Effector CD8-positive, alpha-beta T cell (primary cell): ENCODE results near the gene DLG2.

Source experiments
- DNase-seq: peaks from one replicate; lab custom pipeline; 2025; lab: John Stamatoyannopoulos, UW

The DLG2 gene

DNA sequence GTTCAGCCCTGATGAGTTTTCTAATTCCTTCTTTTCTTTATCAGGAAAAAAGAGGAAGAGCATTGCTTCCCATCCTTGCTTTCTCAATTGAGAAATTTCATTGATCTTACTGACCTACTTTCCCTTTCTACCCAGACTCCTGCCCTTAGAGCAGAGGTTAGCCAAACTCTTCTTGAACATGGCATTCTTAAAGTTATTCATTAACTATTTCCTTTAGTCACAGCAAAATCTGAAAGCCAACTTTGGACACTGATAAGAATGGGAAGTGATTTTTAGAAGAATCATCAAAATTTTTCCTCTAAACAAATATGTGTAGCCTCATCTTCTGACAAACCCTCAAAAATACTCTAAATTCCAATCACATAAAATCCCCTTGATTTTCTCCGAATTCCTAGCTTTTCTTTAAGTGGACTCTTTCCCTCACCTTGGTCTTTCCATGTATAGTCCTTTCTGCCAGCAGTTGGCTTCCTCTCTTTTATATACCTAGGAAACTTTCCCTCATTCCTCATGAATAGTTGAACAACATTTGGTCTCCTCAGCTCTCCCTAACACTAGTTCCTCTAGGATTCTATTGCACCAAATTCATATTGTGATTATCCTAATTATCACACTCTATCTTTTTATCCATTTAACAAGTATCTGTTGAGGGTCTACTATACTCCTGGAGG, 1774.2 kb downstream of the DLG2 start:
- DNase-seq, result no peak

DNA sequence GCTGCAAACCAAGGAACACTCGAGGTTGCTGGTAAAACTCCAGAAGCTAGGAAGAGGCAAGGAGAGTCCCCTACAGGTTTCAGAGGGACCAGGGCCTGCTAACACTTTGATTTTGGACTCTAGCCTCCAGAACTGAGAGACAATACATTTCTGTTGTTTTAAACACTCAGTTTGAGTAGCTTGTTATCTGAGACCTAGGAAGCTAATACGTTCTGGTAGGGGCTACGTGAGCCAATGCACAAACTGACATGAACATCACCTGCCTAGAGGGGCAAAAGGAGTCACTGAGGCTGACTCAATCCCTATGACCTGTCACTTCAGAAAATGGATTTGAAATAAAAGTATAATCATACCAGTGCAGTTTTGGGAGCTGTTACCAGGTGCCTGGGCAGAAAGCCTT, 1775.1 kb downstream of the DLG2 start:
- DNase-seq, result no peak

DNA sequence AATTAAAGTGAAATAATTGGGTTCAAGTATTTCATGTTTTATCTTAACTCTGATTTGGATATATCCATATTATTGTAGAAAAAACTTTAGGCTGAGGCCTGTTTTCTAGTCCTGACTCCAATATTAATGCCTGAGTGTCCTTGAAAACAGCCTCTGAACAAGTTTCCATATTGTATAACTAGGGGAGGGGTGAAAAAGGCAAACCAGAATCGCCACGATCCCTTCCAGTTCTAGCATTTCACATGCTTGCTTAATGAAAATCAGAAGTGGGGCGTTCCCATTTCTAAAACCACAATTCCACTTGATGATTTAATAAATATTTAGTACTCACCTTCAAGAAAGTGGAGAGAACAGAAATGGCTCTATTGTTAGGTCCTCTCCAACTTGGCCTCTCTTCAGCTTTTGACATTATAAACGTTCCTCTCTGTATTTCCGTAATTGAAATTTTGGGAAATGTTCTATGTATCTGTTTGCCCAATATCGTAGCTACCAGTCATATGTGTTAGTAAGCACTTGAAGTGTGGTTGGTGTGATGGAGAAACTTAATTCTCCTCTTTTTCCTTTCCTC, 1779.6 kb downstream of the DLG2 start:
- no peak for DNase-seq

DNA sequence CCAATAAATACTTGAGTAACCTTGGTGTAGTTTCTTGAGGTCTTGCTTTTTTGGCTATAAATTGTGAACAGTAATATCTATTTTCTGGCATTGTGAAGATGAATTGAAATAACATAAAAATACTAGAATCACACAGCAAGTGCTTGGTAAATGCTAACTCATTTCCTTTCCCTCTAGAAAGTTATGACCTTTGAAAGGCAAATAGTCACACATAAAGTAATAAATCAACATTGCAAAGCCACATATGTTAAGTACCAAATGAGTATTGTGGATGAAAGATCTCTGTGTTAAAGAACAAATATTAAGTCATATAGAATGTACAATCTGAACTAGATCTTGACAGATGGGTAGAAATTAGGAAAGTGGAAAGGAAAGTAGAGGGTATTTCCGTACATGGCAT, 1781.3 kb downstream of the DLG2 start:
- no peak for DNase-seq

- no peak for DNase-seq
Measured at GRCh38 chr11:83840326-83840725, 1786.8 kb downstream of the DLG2 start.

DNA sequence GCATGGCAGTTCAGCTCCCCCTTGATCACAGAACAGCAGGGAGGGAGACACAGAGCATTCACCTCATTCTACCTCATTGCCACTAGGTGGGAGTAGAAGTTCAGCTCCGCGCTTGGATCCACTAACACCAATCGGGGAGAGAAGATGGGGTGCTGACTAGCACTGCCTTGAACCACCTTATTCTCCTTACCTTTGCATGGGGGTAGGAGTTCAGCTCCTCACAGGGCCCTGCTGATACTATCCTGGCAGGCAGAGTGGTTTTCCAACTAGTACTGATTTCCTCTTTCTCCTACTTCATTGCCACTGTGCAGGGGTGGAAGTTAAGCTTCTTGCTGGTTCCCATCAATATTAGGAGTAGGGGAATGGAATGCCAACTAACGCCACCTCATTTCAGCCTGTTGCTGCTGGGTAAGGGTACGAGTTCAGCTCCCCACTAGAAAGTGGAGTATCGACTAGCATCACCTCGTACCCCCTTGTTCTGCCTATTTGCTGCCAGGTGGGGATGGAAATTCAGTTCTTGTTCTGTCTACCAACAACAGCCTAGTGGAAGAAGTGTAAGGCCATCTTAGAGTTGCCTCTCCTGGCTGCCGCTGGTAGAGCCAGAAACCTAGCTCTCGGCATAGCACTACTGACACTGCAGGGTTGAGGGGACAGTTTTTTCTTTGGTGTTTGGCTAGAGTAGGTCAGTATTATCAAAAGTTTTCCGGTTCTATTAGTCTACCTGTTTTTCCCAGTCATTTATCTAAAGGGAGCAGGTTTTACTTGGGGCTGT, 1790.1 kb downstream of the DLG2 start:
- no peak for DNase-seq

GRCh38 chr11:83836065-83836464, 1791.1 kb downstream of the DLG2 start:
- DNase-seq, result no peak

DNA sequence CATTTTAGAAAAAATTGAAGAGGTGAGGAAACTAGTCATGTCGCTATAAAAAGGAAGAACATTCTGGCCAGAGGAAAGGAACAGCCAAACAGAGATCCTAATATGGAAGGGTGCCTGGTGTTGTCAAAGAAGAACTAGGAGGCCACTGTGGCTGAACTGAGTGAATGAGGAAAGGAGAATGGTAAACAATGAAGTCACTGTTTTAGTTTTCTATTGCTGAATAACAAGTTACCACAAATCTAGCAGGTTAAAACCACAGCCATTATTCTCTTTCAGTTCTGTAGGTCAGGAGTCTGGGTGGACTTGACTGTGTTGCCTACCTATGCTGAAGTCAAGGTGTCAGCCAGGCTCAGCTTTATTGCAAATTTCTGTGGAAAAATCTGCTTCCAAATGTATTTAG, 1791.7 kb downstream of the DLG2 start:
- no peak for DNase-seq

DNA sequence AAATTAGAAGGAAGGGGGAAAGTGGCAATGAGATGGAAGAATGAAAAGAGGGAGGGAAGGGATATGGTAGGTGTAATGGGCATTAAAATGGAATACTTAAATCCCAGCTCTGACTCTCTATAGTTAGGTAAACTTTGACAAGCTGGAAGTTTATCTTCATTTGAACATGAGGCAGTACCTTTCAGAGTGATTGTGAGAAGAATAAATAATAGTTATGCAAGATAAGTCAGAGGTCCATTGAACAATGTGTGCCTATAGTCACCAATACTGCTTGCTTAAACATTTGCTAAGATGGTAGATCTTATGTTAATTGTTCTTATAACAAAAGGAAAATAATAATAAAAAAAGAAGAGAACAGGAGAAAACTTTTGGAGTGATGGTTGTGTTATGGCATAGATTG, 1795.2 kb downstream of the DLG2 start:
- DNase-seq, result no peak

DNA sequence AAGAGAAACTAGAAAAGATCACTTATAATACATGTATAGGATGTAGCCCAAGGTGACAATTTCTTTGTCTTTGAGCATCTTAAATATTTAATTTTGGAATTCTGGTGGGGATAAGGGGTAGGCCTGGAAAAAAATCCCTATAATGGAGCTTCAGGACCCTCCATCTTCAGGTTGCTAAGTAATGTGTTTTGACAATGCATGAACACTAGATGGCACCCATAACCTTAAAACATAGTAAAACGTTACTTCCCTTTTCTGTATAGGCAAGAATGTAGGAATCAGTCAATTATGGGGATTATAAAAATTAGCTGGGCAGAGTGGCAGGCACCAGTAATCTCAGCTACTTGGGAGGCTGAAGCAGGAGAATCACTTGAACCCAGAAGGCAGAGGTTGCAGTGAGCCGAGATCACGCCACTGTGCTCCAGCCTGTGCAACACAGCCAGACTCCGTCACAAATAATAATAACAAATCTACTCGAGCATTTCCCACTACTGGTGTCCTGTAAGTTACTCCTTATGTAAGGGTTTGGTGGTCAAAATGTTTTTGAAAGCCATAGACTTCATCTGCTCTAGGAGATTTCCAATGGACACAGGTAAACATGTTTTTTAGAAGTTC, 1799.1 kb downstream of the DLG2 start:
- DNase-seq, result no peak

GRCh38 chr11:83827520-83827919, 1799.6 kb downstream of the DLG2 start:
- DNase-seq, result no peak

DNA sequence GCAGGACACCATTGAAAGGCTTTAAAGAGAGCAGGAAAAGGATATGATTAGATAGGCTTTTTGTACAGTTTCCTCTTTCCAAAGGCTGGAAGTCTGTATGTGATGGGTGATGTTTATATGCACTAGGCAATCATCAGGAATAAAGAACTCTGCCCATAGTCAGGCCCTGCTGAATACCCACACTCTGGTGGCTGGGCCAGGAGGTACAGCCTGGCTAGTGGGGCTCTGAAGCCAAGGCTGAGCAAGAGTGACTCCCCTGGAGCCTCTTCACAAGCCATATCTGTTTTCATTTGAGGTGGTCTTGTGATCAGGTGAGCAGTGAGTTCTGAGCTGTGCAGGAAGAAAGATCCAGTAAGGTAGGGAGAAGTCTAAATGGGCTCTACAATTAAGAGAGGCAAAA, 1801.1 kb downstream of the DLG2 start:
- no peak for DNase-seq

GRCh38 chr11:83823461-83824025, 1803.6 kb downstream of the DLG2 start:
- DNase-seq, result no peak

GRCh38 chr11:83819931-83820549, 1807.1 kb downstream of the DLG2 start:
- DNase-seq, result no peak

DNA sequence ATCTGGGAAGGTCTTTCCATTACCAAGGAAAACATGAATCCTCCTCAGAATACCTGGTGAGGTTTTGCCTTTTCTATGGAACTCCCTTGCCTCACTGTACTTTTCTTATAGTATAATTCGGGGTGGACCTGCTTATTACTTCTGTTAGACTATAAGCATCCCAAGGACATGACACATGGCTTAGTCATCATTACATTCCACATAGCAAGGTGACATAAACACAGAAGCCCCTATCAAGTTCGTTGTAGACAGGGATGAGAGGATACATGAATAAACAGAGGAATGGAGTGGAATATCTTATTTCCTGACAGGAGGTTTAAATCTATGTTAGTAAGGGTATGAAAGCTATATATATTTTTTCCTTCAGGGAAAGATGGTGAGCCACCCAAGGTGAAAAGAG, 1808.8 kb downstream of the DLG2 start:
- no peak for DNase-seq

GRCh38 chr11:83816572-83817187, 1810.5 kb downstream of the DLG2 start:
- DNase-seq, result no peak

DNA sequence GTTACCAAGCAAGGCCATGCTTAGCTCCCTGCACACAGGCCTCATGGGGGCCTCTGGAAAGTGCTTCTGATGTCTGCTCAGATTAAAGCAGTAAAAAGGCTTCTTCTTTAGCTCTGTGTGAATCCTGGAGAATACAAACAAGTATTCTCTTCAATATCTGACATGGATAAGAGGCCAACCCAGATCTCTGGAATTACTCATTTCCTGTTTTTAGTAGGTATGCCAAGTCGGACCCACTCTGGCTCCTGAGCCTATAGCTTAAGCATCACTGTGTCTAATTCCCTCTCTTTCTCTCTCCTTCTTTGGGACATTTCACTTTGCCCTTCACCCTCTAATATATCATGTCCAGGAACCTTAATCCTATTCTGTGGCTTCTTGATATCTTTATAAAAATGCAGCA, 1811.4 kb downstream of the DLG2 start:
- DNase-seq, result no peak

GRCh38 chr11:83813296-83813695, 1813.8 kb downstream of the DLG2 start:
- no peak for DNase-seq

- DNase-seq, result no peak
Measured at GRCh38 chr11:83809274-83809673, 1817.9 kb downstream of the DLG2 start.

- DNase-seq, result no peak
Measured at GRCh38 chr11:83801799-83802198, 1825.3 kb downstream of the DLG2 start.

DNA sequence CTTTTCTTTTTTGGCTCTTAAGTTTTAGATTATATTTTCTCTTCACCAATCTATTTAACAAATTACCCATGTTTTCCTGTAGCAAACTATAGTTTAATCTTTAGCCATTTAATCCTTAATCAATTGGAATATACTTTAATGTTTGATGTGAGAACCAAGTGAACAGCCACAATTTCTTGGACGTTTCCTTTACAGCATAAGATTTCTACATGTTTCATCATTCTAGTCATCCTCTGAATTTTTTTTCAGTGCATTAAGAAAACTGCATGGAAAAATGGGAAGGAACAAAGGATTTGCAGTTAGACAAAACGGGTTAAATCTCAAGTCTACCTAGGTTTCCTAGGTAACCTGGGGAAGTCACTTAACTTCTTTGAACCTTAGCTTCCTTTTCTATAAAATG, 1833.8 kb downstream of the DLG2 start:
- DNase-seq, result no peak

- DNase-seq, result no peak
Measured at GRCh38 chr11:83791557-83791956, 1835.6 kb downstream of the DLG2 start.
